Activated T-helper 9 cell treated with anti-CD3 and anti-CD28 coated beads, Interleukin-2, amount 50 U/mL, for 16 hours (primary cell): ENCODE data around the gene CELF4.

Experiments used
- DNase-seq: peaks from one replicate; pipeline ENCODE4 v3.0.0-alpha.2; 2020; ENCODE audit warnings: low read depth

Gene CELF4

GRCh38 chr18:37524139-37524497 is 41.5 kb downstream of the CELF4 start:
- DNase-seq = no peak

- DNase-seq = no peak
Observed at GRCh38 chr18:37521510-37522465, 43.8 kb downstream of the CELF4 start.

DNA sequence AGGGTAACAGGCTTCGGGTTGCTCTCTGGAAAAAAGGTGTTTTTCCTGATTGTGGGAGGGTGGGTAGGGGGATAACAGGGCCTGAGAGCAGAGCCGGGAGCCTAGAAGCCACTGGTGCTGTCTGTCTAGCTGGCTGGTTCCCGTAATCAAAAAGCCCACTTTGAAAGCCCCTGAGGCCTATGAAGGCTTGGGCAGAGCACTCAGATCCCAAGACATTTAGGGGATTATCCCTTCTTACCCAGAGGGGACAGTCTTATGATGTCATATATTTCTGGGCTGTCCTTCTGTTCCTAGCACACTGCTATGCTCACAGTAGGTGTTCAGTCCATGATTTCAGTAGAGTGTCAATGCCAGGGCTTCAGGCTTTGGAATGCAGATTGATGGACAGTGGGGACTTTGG is 45.1 kb downstream of the CELF4 start:
- no peak for DNase-seq

GRCh38 chr18:37519510-37520135 is 46.0 kb downstream of the CELF4 start:
- no peak for DNase-seq

DNA sequence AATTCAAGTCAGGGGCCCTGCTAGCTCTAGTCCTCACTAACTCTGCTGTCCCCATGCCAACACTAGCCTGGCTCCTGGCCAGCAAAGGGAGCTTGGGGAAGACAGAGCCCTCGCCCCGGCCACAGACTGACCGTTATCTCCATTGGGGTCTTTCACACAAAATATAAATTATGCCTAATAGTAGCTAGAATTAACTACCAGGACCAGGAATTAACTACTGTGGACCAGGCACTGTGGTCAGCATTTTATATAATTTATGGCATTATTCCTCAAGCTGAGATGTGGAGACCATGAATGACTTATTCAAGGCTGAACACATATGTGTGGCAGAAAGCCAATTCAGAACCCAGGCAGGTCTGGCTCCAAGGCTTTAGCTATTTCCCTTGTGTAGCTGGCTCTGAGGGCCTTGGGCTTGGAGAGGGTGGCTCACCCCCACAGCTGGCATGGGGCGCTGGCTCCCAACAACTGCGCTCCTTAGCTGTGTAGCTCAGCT is 49.2 kb downstream of the CELF4 start:
- no peak for DNase-seq

- DNase-seq = no peak
Observed at GRCh38 chr18:37514953-37515352, 50.6 kb downstream of the CELF4 start.

- DNase-seq = no peak
Observed at GRCh38 chr18:37512400-37512799, 53.2 kb downstream of the CELF4 start.

DNA sequence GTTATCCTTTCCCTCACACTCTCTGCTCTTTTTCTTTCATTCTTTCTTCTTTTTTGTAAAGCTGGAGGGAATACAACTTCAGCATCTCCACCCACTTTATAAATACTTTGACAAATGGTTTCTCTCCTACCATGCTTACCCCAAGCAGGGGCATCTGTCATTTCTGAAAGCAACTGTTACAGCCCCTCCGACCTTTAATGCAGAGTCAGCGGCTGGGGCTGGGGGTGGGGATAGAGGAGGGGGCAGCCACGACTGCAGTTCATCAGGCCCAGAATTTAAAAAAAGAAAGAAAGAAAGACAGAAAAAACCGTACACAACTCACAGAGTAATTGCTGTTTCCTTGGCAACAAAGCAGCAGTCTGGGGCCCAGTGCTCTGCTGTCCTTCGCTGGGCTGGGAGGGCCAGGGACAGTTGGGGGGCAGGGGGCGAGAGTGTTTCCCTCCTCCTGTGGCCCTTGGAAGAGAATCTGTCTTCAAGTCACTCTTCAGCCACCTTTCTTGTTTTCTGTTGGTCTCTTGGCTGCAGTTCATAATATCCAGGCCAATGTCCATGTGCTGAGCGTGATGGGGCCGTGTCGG is 53.8 kb downstream of the CELF4 start:
- DNase-seq = no peak

DNA sequence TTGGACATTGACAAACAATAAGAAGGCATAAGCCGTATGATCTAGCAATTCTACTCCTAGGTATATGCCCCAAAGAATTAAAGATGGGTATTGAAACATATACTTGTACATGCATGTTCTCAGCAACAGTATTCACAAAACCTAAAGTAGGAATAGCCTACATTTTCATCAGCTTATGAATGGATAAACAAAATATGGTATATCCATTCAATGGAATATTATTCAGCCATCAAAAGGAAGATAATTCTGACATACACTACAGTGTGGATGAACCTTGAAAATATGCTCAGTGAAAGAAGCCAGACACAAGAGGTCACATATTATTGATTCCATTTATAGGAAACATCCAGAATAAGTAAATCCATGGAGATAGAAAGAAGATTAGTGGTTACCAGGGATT is 56.0 kb downstream of the CELF4 start:
- no peak for DNase-seq

- no peak for DNase-seq
Observed at GRCh38 chr18:37508207-37508606, 57.4 kb downstream of the CELF4 start.

DNA sequence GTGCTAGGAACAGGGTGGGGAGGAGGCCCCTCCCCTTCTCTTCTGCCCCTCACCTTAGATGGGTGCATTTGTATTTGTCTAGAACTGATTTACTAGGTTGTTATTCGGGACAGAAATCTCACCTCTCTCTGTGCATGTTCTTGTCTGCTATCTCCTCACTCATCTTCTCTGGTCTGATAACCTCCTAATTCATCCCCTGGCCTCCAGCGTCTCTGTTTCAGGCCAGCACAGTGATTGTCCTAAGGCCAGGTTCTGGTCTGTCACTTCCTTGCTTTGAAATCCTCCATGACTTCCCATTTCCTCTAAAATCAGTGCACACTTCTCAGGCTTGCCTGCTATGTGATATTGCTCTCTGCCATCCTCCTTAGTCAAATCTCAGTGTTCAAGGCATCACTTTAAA is 58.4 kb downstream of the CELF4 start:
- DNase-seq = no peak

- DNase-seq = no peak
Observed at GRCh38 chr18:37506001-37506400, 59.6 kb downstream of the CELF4 start.

GRCh38 chr18:37505321-37505720 is 60.3 kb downstream of the CELF4 start:
- DNase-seq = no peak

DNA sequence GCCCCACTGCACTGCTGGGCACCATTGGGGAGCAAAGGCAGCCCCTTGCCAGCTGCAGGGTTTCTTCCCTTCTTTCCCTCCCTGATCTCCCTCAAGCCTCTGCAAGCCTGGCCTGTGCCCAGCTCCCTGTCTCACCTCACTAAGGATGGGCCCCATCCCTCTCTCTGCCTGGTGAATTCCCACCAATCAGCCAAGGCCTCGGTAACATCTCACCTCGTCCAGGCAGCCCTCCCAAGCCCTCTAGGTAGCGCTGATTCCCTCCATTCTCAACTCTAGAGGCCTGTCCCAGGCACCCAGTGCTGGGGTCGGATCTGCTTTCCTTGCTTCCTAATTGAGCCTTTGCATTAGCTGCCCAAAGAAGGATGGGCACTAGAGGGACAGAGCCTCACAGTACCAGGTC is 63.0 kb downstream of the CELF4 start:
- DNase-seq = no peak

- no peak for DNase-seq
Observed at GRCh38 chr18:37502036-37502435, 63.6 kb downstream of the CELF4 start.

DNA sequence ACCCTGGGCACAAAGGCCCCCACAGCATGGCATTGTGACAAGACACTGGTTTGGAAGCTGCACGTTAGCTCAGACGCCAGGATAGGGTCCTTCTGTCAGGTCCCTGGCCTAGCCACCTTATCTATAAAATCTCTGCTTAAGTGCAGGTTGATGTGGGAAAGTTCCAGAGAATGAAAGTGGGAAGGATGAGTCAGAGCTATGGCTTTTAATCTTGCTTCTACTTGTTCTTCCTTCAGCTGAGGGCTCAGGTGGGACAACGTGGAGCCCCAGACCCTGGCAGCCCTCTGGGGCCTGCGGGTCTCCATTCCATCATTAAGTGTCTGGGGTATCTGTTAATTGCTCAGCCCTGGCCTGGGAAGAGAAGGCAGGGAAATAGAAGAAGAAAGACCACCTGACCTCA is 64.5 kb downstream of the CELF4 start:
- no peak for DNase-seq

DNA sequence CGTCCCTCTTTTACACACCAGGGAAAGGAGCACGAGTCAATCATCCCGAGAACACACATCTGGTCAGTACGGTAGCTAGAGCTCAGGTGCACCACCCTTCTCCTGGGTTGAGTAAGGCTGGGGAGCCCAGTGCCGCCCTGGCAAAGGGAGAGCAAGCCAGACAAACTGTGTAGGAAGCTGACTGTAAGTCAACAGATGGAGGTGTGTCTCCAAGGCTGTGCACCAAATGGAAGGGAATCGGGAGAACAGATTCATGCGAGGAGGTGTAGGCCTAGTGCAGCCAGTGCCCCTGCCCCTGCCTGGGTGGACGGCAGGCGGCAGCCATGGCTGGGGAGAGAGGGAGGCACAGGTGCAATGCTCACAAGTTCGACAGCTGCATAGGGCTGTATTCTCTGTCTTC is 65.7 kb downstream of the CELF4 start:
- no peak for DNase-seq

- no peak for DNase-seq
Observed at GRCh38 chr18:37499044-37499443, 66.6 kb downstream of the CELF4 start.

DNA sequence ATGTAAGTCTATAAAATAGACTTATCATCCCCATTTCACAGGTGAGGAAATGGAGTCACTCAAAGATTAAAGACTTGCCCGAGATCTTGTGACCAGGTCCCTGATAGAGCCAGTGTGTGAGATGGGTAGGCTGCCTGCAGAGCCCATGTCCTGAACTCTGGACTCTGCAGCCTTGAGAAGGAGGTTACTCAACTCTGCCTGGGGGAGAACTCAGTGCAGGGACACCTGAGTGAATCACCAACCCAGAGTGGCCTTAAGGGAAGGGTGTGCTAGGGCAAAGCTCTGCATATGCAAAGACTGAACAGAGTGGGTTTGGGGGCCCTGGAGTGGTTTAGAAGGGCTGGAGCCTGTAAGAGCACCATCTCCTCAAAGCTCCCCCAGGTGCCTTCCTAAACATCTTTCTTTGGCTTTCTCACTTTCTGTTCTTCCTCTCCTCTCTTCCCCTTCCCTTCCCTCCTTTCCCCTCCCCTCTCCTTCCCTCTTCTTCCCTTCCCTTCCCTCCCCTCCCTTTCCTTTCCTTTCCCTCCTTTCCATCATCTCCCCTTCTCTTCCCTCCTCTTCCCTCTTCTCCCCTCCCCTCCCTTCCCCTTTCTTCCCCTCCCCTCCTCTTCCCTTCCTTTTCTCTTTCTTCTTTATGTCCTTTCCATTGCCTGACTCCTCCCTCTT is 67.6 kb downstream of the CELF4 start:
- no peak for DNase-seq

GRCh38 chr18:37496568-37496967 is 69.0 kb downstream of the CELF4 start:
- no peak for DNase-seq

GRCh38 chr18:37495354-37495753 is 70.2 kb downstream of the CELF4 start:
- no peak for DNase-seq

- no peak for DNase-seq
Observed at GRCh38 chr18:37494406-37494805, 71.2 kb downstream of the CELF4 start.
